Measurements from ENCODE around the gene STEAP1.
"Not testable (repeated sequence)": the region's sequence is repeated elsewhere in the genome, so short reads cannot be mapped to it uniquely, and the experiment has no call there.

Gene STEAP1

GRCh38 chr7:90153943-90154771 is at the start of gene STEAP1:
TSS of gene STEAP1 (plus strand) at chr7:90154469. CDS start at chr7:90159789, 5,320 bp downstream.
- peak; percentile 92 for DNase-seq (ENCODE audit: low read depth, low spot score)
- H3K4me1 ChIP-seq (ENCODE audit: insufficient read depth, insufficient read length); H3K36me3 ChIP-seq (ENCODE audit: insufficient read depth, insufficient read length, low read length); H3K9me3 ChIP-seq (ENCODE audit: insufficient read depth, low read length); H3K27me3 ChIP-seq (ENCODE audit: insufficient read depth, insufficient read length): not testable (repeated sequence)
- H3K4me3 ChIP-seq (ENCODE audit: insufficient read length, low read depth), result peak within 1 kb of the TSS; percentile 61
- H3K9ac ChIP-seq (ENCODE audit: insufficient read length, low read depth), result peak within 1 kb of the TSS; percentile 70

DNA sequence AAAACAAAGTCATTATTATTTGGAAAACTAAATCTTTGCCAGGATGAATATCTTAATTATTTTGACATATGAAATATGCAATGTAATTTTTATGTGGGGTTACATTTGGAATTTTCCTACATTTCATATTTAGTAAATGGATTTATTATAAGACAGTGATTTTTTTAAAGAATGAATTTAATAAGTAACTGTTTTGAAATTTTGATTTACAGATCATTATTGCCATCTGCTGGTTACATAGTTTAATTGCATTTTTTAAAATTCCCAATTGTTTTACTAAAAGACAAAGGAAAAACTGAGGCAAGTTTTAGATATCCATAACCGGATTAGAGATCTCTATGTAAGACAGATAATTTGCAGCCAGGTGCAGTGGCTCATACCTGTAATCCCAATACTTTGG is 39.3 kb upstream of the STEAP1 start:
- DNase-seq (ENCODE audit: low read depth, low spot score); H3K4me1 ChIP-seq (ENCODE audit: insufficient read depth, insufficient read length); H3K4me3 ChIP-seq (ENCODE audit: insufficient read length, low read depth); H3K9ac ChIP-seq (ENCODE audit: insufficient read length, low read depth); H3K9me3 ChIP-seq (ENCODE audit: insufficient read depth, low read length); H3K36me3 ChIP-seq (ENCODE audit: insufficient read depth, insufficient read length, low read length): not testable (repeated sequence)
- H3K27me3 ChIP-seq (ENCODE audit: insufficient read depth, insufficient read length), result peaks cover 16% of the 10 kb centered on the region

GRCh38 chr7:90118551-90119177 is 35.6 kb upstream of the STEAP1 start:
- H3K27me3 ChIP-seq (ENCODE audit: insufficient read depth, insufficient read length), result peaks cover 16% of the 10 kb centered on the region
- H3K9me3 ChIP-seq (ENCODE audit: insufficient read depth, low read length); DNase-seq (ENCODE audit: low read depth, low spot score); H3K9ac ChIP-seq (ENCODE audit: insufficient read length, low read depth); H3K36me3 ChIP-seq (ENCODE audit: insufficient read depth, insufficient read length, low read length); H3K4me1 ChIP-seq (ENCODE audit: insufficient read depth, insufficient read length): not testable (repeated sequence)
- H3K4me3 ChIP-seq (ENCODE audit: insufficient read length, low read depth), result peak overlapping the region; percentile 50

DNA sequence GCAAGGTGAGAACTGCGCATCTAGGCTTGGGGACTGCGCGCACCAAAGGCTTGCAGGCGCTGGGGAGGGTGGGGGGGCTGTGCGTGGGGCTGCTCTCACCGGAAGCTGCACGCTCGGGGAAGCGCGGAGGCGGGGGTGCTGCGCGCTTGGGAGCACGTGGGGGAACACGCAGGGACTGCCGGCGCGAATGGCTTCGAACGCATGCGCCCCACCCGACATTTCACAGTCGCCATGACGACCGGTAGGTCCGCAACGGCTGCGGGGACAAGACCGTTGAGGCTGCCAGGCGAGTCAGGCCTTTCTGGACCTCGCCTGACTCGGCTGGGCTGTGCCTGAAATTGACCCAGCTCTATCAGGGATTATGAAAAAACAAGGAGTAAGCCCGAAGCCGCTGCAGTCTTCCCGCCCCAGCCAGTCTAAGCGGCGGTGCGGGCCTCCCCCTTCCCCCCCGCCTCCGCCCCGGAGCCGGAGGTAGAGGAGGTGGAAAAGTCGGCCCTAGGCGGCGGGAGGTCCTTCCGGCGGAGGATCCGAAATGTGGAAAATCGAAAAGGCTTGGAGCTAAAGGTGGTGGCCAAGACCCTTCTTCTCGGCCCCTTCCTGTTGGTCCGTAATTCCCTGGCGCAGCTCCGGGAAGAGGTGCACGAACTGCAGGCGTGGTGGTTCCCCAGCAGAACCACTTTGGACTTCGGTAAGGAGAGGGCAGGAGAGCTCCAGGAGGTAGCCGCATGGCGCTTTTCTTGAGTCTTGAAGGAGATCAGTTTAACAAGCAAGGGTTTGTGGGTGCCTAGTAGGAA is 34.9 kb upstream of the STEAP1 start:
- TF ChIP-seq ZNF274 (IDR thresholded peaks at IDR 0.05; ENCODE audit: low read depth, low read length) (no peak), SUZ12 (IDR thresholded peaks at IDR 0.05; ENCODE audit: extremely low read depth, insufficient read depth, insufficient read length) (no peak), YY1 (IDR thresholded peaks at IDR 0.05; ENCODE audit: insufficient read depth, insufficient read length) (no peak)
- Histone ChIP-seq H3K36me3 (ENCODE audit: insufficient read depth, insufficient read length, low read length) (no peaks in the 10 kb centered on the region), H3K4me3 (ENCODE audit: insufficient read length, low read depth) (peak overlapping the region; percentile 50), H3K27me3 (ENCODE audit: insufficient read depth, insufficient read length) (peaks cover 16% of the 10 kb centered on the region), H3K4me1 (ENCODE audit: insufficient read depth, insufficient read length) (no peaks in the 10 kb centered on the region), H3K9ac (ENCODE audit: insufficient read length, low read depth) (peak overlapping the region; percentile 64), H3K9me3 (ENCODE audit: insufficient read depth, low read length) (no peaks in the 10 kb centered on the region)
- peak; percentile 20 for DNase-seq (ENCODE audit: low read depth, low spot score)

GRCh38 chr7:90120205-90120604 is 34.1 kb upstream of the STEAP1 start:
- H3K36me3 ChIP-seq (ENCODE audit: insufficient read depth, insufficient read length, low read length); H3K9me3 ChIP-seq (ENCODE audit: insufficient read depth, low read length); H3K4me3 ChIP-seq (ENCODE audit: insufficient read length, low read depth); H3K9ac ChIP-seq (ENCODE audit: insufficient read length, low read depth); DNase-seq (ENCODE audit: low read depth, low spot score); H3K4me1 ChIP-seq (ENCODE audit: insufficient read depth, insufficient read length): not testable (repeated sequence)
- H3K27me3 ChIP-seq (ENCODE audit: insufficient read depth, insufficient read length), result peaks cover 16% of the 10 kb centered on the region

DNA sequence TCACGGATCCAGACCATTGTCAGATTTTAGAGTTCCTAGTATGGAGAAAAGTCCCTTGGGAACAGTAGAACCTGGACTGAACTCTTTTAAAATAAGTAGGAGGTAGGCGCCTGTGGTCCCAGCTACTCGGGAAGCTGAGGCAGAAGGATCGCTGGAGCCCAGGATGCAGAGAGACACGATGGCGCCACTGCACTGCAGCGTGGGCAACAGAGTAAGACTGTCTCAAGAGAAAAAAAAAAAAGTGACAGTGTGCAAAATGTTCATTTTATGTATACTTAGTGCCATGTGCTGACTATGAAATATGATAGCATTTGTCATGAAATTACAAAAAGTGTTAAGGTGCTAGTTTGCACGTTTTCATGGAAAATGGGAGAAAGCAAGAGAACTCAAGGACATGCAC is 22.5 kb upstream of the STEAP1 start:
- not testable (repeated sequence) for H3K9me3 ChIP-seq (ENCODE audit: insufficient read depth, low read length); H3K4me3 ChIP-seq (ENCODE audit: insufficient read length, low read depth); H3K4me1 ChIP-seq (ENCODE audit: insufficient read depth, insufficient read length); H3K27me3 ChIP-seq (ENCODE audit: insufficient read depth, insufficient read length); H3K9ac ChIP-seq (ENCODE audit: insufficient read length, low read depth); DNase-seq (ENCODE audit: low read depth, low spot score); H3K36me3 ChIP-seq (ENCODE audit: insufficient read depth, insufficient read length, low read length)

GRCh38 chr7:90147079-90147960 is 6.9 kb upstream of the STEAP1 start:
- not testable (repeated sequence) for H3K9ac ChIP-seq (ENCODE audit: insufficient read length, low read depth); H3K4me1 ChIP-seq (ENCODE audit: insufficient read depth, insufficient read length); DNase-seq (ENCODE audit: low read depth, low spot score); H3K36me3 ChIP-seq (ENCODE audit: insufficient read depth, insufficient read length, low read length); H3K9me3 ChIP-seq (ENCODE audit: insufficient read depth, low read length); H3K27me3 ChIP-seq (ENCODE audit: insufficient read depth, insufficient read length); H3K4me3 ChIP-seq (ENCODE audit: insufficient read length, low read depth)

DNA sequence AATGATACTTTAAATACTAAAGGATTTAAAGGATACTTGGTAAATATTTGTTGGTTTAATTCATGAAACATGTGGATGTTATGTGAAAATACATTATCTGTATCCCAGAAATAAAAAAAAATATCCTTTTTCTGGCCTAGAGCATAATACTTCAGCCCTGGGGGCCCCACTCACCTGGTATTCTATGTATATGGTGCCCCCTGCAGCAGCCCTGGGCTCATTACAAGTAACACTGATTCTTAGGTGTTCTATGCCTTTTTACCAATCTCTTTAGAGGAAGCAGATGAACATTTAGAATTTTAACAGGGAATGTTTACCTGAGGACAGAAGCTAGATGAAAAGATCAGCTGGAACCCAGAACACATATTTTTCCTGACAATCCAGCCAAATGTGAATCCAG is 4.8 kb upstream of the STEAP1 start:
- H3K9ac ChIP-seq (ENCODE audit: insufficient read length, low read depth); H3K36me3 ChIP-seq (ENCODE audit: insufficient read depth, insufficient read length, low read length); H3K4me1 ChIP-seq (ENCODE audit: insufficient read depth, insufficient read length); H3K4me3 ChIP-seq (ENCODE audit: insufficient read length, low read depth); H3K9me3 ChIP-seq (ENCODE audit: insufficient read depth, low read length); H3K27me3 ChIP-seq (ENCODE audit: insufficient read depth, insufficient read length): not testable (repeated sequence)
- DNase-seq (ENCODE audit: low read depth, low spot score), result peak; percentile 3

- not testable (repeated sequence) for H3K4me1 ChIP-seq (ENCODE audit: insufficient read depth, insufficient read length); H3K36me3 ChIP-seq (ENCODE audit: insufficient read depth, insufficient read length, low read length); H3K9ac ChIP-seq (ENCODE audit: insufficient read length, low read depth); H3K4me3 ChIP-seq (ENCODE audit: insufficient read length, low read depth); H3K27me3 ChIP-seq (ENCODE audit: insufficient read depth, insufficient read length); H3K9me3 ChIP-seq (ENCODE audit: insufficient read depth, low read length); DNase-seq (ENCODE audit: low read depth, low spot score)
These were observed 2.4 kb upstream of the STEAP1 start for GRCh38 chr7:90151884-90152283.

DNA sequence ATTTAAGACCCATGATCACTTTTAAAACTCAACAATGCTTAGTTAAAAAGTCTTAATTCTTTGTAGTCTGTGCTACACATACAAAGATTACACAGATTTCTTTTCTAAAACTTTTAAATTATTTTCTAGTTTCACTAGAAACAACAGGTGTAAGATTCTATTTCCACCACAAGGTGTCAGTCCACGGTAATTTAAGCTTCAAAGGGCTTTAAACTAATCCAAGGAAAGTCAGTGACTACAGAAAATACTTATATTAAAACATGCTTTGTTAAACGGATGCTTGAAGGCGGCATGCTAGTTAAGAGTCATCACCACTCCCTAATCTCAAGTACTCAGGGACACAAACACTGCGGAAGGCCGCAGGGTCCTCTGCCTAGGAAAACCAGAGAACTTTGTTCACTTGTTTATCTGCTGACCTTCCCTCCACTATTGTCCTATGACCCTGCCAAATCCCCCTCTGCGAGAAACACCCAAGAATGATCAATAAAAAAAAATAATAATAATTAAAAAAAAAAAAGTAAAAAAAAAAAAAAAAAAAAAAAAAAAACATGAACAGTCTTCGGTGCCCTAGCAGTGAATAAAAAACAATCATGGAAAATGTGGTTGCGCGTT is 1.5 kb upstream of the STEAP1 start:
- H3K4me1 ChIP-seq (ENCODE audit: insufficient read depth, insufficient read length), result not testable (repeated sequence)

More for the DNA sequence above, 1.5 kb upstream of the STEAP1 start:
- not testable (repeated sequence) for H3K4me3 ChIP-seq (ENCODE audit: insufficient read length, low read depth); H3K36me3 ChIP-seq (ENCODE audit: insufficient read depth, insufficient read length, low read length); H3K27me3 ChIP-seq (ENCODE audit: insufficient read depth, insufficient read length); H3K9me3 ChIP-seq (ENCODE audit: insufficient read depth, low read length); H3K9ac ChIP-seq (ENCODE audit: insufficient read length, low read depth)
- peak; percentile 5 for DNase-seq (ENCODE audit: low read depth, low spot score)
